ENCODE data around the gene HNRNPUL2.
A peak's percentile ranks its signal among the peaks of the same experiment; 100 is the strongest.

- TF ChIP-seq POLR2A (IDR thresholded peaks at IDR 0.05), result no peak
- TF ChIP-seq CTCF (IDR thresholded peaks at IDR 0.05), result peak; percentile 54 to 81 (median 74)
Measured at GRCh38 chr11:62694455-62695167, 32.6 kb downstream of the HNRNPUL2 start.
